Measurements from ENCODE around the gene RABAC1. TPM values are rescaled to one million over a fixed set of nuclear protein-coding genes. Genes with fewer than 3 reads are reported as not detected.
A peak's percentile ranks its signal among the peaks of the same experiment; 100 is the strongest.

Gene RABAC1
- total and polyA plus RNA-seq, 5 donors from 2014 or later: 94.0 to 261 (median 222) TPM

GRCh38 chr19:41956621-41957020 is 2.5 kb downstream of the RABAC1 start:
- Histone ChIP-seq H3K9me3 (ENCODE audit: control insufficient read depth in 2 of 2, low read length in 2 of 2) (no peaks in the 10 kb centered on the region), H3K36me3 (ENCODE audit: control insufficient read depth, insufficient read depth, low read length) (no peaks in the 10 kb centered on the region), H3K4me3 (ENCODE audit: low read depth, low read length) (no peak overlapping the region), H3K27me3 (ENCODE audit: control insufficient read depth, insufficient read depth, low read length) (no peaks in the 10 kb centered on the region), H3K4me1 (ENCODE audit: control insufficient read depth, insufficient read depth, low read length, poor library complexity, severe bottlenecking) (peaks cover 18% of the 10 kb centered on the region), H3K27ac (ENCODE audit: insufficient read depth, low read length, poor library complexity, severe bottlenecking) (no peak overlapping the region)
- Mint-ChIP-seq H3K4me1 (peaks cover 5 to 25% (median 14%) of the 10 kb centered on the region in 4 donors), H3K27ac (no peak overlapping the region), H3K27me3 (no peaks in the 10 kb centered on the region), H3K36me3 (peaks cover 6% of the 10 kb centered on the region), H3K9me3 (no peaks in the 10 kb centered on the region), H3K4me3 (peak overlapping the region in 3 of 4 donors; percentile 21 to 62 (median 58))
- ATAC-seq (ENCODE audit: low read depth in 2 of 2) (no peak), DNase-seq (no peak)

GRCh38 chr19:41955521-41955920 is 3.6 kb downstream of the RABAC1 start:
- Mint-ChIP-seq H3K27ac (no peak overlapping the region), H3K4me3 (peak overlapping the region in 2 of 4 donors; percentile 38 to 58), H3K27me3 (no peaks in the 10 kb centered on the region)

GRCh38 chr19:41951686-41952172 is 7.4 kb downstream of the RABAC1 start:
- Histone ChIP-seq H3K36me3 (ENCODE audit: control insufficient read depth, insufficient read depth, low read length) (no peaks in the 10 kb centered on the region), H3K9me3 (ENCODE audit: control insufficient read depth in 2 of 2, low read length in 2 of 2) (no peaks in the 10 kb centered on the region), H3K27ac (ENCODE audit: insufficient read depth, low read length, poor library complexity, severe bottlenecking) (no peak overlapping the region), H3K4me1 (ENCODE audit: control insufficient read depth, insufficient read depth, low read length, poor library complexity, severe bottlenecking) (peaks cover 9% of the 10 kb centered on the region), H3K27me3 (ENCODE audit: control insufficient read depth, insufficient read depth, low read length) (no peaks in the 10 kb centered on the region), H3K4me3 (ENCODE audit: low read depth, low read length) (no peak overlapping the region)
- Mint-ChIP-seq H3K4me3 (no peak overlapping the region), H3K4me1 (peaks cover 0 to 24% (median 9%) of the 10 kb centered on the region in 4 donors), H3K36me3 (no peaks in the 10 kb centered on the region), H3K9me3 (peaks cover 0 to 2% (median 0%) of the 10 kb centered on the region in 7 donors), H3K27me3 (no peaks in the 10 kb centered on the region), H3K27ac (peak overlapping the region; percentile 33 to 92 (median 81))
- DNase-seq (peak; percentile 77 to 78 (median 78)), ATAC-seq (ENCODE audit: low read depth in 2 of 2) (peak; percentile 84 to 86)

More at GRCh38 chr19:41955521-41955920, 3.6 kb downstream of the RABAC1 start:
- H3K4me3 ChIP-seq (ENCODE audit: low read depth, low read length): no peak overlapping the region
- H3K27me3 ChIP-seq (ENCODE audit: control insufficient read depth, insufficient read depth, low read length): no peaks in the 10 kb centered on the region
- no peak for ATAC-seq (ENCODE audit: low read depth in 2 of 2)
- peaks cover 5 to 30% (median 18%) of the 10 kb centered on the region in 4 donors for H3K4me1 Mint-ChIP-seq
- DNase-seq: no peak
- H3K27ac ChIP-seq (ENCODE audit: insufficient read depth, low read length, poor library complexity, severe bottlenecking): no peak overlapping the region
- H3K9me3 Mint-ChIP-seq: no peaks in the 10 kb centered on the region
- H3K9me3 ChIP-seq (ENCODE audit: control insufficient read depth in 2 of 2, low read length in 2 of 2): no peaks in the 10 kb centered on the region
- peaks cover 6% of the 10 kb centered on the region for H3K36me3 Mint-ChIP-seq
- H3K36me3 ChIP-seq (ENCODE audit: control insufficient read depth, insufficient read depth, low read length): no peaks in the 10 kb centered on the region
- H3K4me1 ChIP-seq (ENCODE audit: control insufficient read depth, insufficient read depth, low read length, poor library complexity, severe bottlenecking): peaks cover 22% of the 10 kb centered on the region

- peaks cover 13% of the 10 kb centered on the region for H3K27me3 Mint-ChIP-seq
- no peaks in the 10 kb centered on the region for H3K36me3 ChIP-seq (ENCODE audit: control insufficient read depth, insufficient read depth, low read length)
- H3K9me3 ChIP-seq (ENCODE audit: control insufficient read depth in 2 of 2, low read length in 2 of 2): no peaks in the 10 kb centered on the region
- ATAC-seq (ENCODE audit: low read depth in 2 of 2): no peak
- H3K4me3 ChIP-seq (ENCODE audit: low read depth, low read length): no peak overlapping the region
- H3K4me1 ChIP-seq (ENCODE audit: control insufficient read depth, insufficient read depth, low read length, poor library complexity, severe bottlenecking): peaks cover 36% of the 10 kb centered on the region
- H3K27ac Mint-ChIP-seq: peak overlapping the region; percentile 90 to 95 (median 92)
- no peaks in the 10 kb centered on the region for H3K27me3 ChIP-seq (ENCODE audit: control insufficient read depth, insufficient read depth, low read length)
- peak overlapping the region in 2 of 4 donors; percentile 31 to 66 for H3K4me3 Mint-ChIP-seq
- peaks cover 0 to 2% (median 0%) of the 10 kb centered on the region in 7 donors for H3K9me3 Mint-ChIP-seq
- no peaks in the 10 kb centered on the region for H3K36me3 Mint-ChIP-seq
- H3K4me1 Mint-ChIP-seq: peaks cover 6 to 62% (median 24%) of the 10 kb centered on the region in 4 donors
- no peak for DNase-seq
- H3K27ac ChIP-seq (ENCODE audit: insufficient read depth, low read length, poor library complexity, severe bottlenecking): no peak overlapping the region
Measured at GRCh38 chr19:41947091-41947490, 12.0 kb downstream of the RABAC1 start.

GRCh38 chr19:41945135-41945766 is 13.9 kb downstream of the RABAC1 start:
- H3K9me3 Mint-ChIP-seq: peaks cover 0 to 4% (median 0%) of the 10 kb centered on the region in 7 donors
- Histone ChIP-seq H3K36me3 (ENCODE audit: control insufficient read depth, insufficient read depth, low read length) (no peaks in the 10 kb centered on the region), H3K4me3 (ENCODE audit: low read depth, low read length) (no peak overlapping the region), H3K27me3 (ENCODE audit: control insufficient read depth, insufficient read depth, low read length) (no peaks in the 10 kb centered on the region), H3K4me1 (ENCODE audit: control insufficient read depth, insufficient read depth, low read length, poor library complexity, severe bottlenecking) (peaks cover 40% of the 10 kb centered on the region), H3K27ac (ENCODE audit: insufficient read depth, low read length, poor library complexity, severe bottlenecking) (peak overlapping the region; percentile 85), H3K9me3 (ENCODE audit: control insufficient read depth in 2 of 2, low read length in 2 of 2) (no peaks in the 10 kb centered on the region)
- H3K27ac Mint-ChIP-seq: peak overlapping the region; percentile 98 to 100 (median 98)
- peaks cover 6 to 64% (median 21%) of the 10 kb centered on the region in 4 donors for H3K4me1 Mint-ChIP-seq
- ATAC-seq (ENCODE audit: low read depth in 2 of 2) (peak; percentile 98), DNase-seq (peak; percentile 83 to 90 (median 87))
- peaks cover 25% of the 10 kb centered on the region for H3K27me3 Mint-ChIP-seq
- H3K36me3 Mint-ChIP-seq: no peaks in the 10 kb centered on the region
- peak overlapping the region; percentile 43 to 83 (median 79) for H3K4me3 Mint-ChIP-seq

GRCh38 chr19:41944336-41944735 is 14.8 kb downstream of the RABAC1 start:
- Mint-ChIP-seq H3K36me3 (no peaks in the 10 kb centered on the region), H3K27ac (peak overlapping the region; percentile 87 to 98 (median 98)), H3K4me3 (peak overlapping the region in 2 of 4 donors; percentile 52 to 63), H3K4me1 (peaks cover 6 to 68% (median 21%) of the 10 kb centered on the region in 4 donors), H3K9me3 (peaks cover 0 to 4% (median 0%) of the 10 kb centered on the region in 7 donors), H3K27me3 (peaks cover 26% of the 10 kb centered on the region)
- Histone ChIP-seq H3K27ac (ENCODE audit: insufficient read depth, low read length, poor library complexity, severe bottlenecking) (peak overlapping the region; percentile 85), H3K4me1 (ENCODE audit: control insufficient read depth, insufficient read depth, low read length, poor library complexity, severe bottlenecking) (peaks cover 48% of the 10 kb centered on the region), H3K4me3 (ENCODE audit: low read depth, low read length) (no peak overlapping the region), H3K36me3 (ENCODE audit: control insufficient read depth, insufficient read depth, low read length) (no peaks in the 10 kb centered on the region), H3K27me3 (ENCODE audit: control insufficient read depth, insufficient read depth, low read length) (no peaks in the 10 kb centered on the region), H3K9me3 (ENCODE audit: control insufficient read depth in 2 of 2, low read length in 2 of 2) (no peaks in the 10 kb centered on the region)
- DNase-seq (no peak), ATAC-seq (ENCODE audit: low read depth in 2 of 2) (no peak)

- DNase-seq (no peak), ATAC-seq (ENCODE audit: low read depth in 2 of 2) (no peak)
- Mint-ChIP-seq H3K27me3 (peaks cover 35% of the 10 kb centered on the region), H3K27ac (peak overlapping the region in 2 of 3 donors; percentile 79 to 87), H3K4me1 (peaks cover 6 to 60% (median 24%) of the 10 kb centered on the region in 4 donors), H3K4me3 (peak overlapping the region; percentile 78 to 88 (median 84)), H3K9me3 (peaks cover 0 to 4% (median 0%) of the 10 kb centered on the region in 7 donors), H3K36me3 (no peaks in the 10 kb centered on the region)
- Histone ChIP-seq H3K4me1 (ENCODE audit: control insufficient read depth, insufficient read depth, low read length, poor library complexity, severe bottlenecking) (peaks cover 45% of the 10 kb centered on the region), H3K4me3 (ENCODE audit: low read depth, low read length) (no peak overlapping the region), H3K27me3 (ENCODE audit: control insufficient read depth, insufficient read depth, low read length) (no peaks in the 10 kb centered on the region), H3K9me3 (ENCODE audit: control insufficient read depth in 2 of 2, low read length in 2 of 2) (no peaks in the 10 kb centered on the region), H3K36me3 (ENCODE audit: control insufficient read depth, insufficient read depth, low read length) (no peaks in the 10 kb centered on the region), H3K27ac (ENCODE audit: insufficient read depth, low read length, poor library complexity, severe bottlenecking) (no peak overlapping the region)
Measured at GRCh38 chr19:41941410-41942202, 17.5 kb downstream of the RABAC1 start.

Measured in CD4-positive, CD25-positive, alpha-beta regulatory T cell (primary cell).